ENCODE measurements around the gene TUBA4A.

GRCh38 chr2:219230059-219230540, 23.6 kb downstream of the TUBA4A start:
- no peak for TF ChIP-seq POLR2A (IDR thresholded peaks at IDR 0.05)
- TF ChIP-seq, protein P1, sequence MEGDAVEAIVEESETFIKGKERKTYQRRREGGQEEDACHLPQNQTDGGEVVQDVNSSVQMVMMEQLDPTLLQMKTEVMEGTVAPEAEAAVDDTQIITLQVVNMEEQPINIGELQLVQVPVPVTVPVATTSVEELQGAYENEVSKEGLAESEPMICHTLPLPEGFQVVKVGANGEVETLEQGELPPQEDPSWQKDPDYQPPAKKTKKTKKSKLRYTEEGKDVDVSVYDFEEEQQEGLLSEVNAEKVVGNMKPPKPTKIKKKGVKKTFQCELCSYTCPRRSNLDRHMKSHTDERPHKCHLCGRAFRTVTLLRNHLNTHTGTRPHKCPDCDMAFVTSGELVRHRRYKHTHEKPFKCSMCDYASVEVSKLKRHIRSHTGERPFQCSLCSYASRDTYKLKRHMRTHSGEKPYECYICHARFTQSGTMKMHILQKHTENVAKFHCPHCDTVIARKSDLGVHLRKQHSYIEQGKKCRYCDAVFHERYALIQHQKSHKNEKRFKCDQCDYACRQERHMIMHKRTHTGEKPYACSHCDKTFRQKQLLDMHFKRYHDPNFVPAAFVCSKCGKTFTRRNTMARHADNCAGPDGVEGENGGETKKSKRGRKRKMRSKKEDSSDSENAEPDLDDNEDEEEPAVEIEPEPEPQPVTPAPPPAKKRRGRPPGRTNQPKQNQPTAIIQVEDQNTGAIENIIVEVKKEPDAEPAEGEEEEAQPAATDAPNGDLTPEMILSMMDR (IDR thresholded peaks at IDR 0.05), result no peak
